Esophagus squamous epithelium (tissue), 4 donors: Measurements from ENCODE around the gene LTBP1.

Experiments
- POLR2A ChIP-seq, 4 donors: fragments of 450-650 bp; IDR thresholded peaks; one replicate each; pipeline ENCODE4 v1.6.1; 2017; ENCODE audit warnings: antibody characterized with exemption in 4 of 4, mild to moderate bottlenecking in 4 of 4, moderate library complexity in 3 of 4
- TF ChIP-seq, protein P1 (sequence below), 6 experiments: fragments of 450-650 bp in 4 of 6; fragments of 200-600 bp in 2 of 6; sonication (generic) in 2 of 6; IDR thresholded peaks; one replicate each; pipeline ENCODE4 v1.5.1; 2016 to 2019; ENCODE audit warnings: antibody characterized with exemption in 6 of 6, mild to moderate bottlenecking in 4 of 6, moderate library complexity in 4 of 6

GRCh38 chr2:33321876-33322483 lies 375.2 kb downstream of the LTBP1 start:
- TF ChIP-seq, protein P1, sequence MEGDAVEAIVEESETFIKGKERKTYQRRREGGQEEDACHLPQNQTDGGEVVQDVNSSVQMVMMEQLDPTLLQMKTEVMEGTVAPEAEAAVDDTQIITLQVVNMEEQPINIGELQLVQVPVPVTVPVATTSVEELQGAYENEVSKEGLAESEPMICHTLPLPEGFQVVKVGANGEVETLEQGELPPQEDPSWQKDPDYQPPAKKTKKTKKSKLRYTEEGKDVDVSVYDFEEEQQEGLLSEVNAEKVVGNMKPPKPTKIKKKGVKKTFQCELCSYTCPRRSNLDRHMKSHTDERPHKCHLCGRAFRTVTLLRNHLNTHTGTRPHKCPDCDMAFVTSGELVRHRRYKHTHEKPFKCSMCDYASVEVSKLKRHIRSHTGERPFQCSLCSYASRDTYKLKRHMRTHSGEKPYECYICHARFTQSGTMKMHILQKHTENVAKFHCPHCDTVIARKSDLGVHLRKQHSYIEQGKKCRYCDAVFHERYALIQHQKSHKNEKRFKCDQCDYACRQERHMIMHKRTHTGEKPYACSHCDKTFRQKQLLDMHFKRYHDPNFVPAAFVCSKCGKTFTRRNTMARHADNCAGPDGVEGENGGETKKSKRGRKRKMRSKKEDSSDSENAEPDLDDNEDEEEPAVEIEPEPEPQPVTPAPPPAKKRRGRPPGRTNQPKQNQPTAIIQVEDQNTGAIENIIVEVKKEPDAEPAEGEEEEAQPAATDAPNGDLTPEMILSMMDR (IDR thresholded peaks at IDR 0.05) = no peak
- TF ChIP-seq POLR2A (IDR thresholded peaks at IDR 0.05) = no peak
